SK-N-SH (cell line): Measurements from ENCODE around the gene FOS. TPM values are rescaled to one million over a fixed set of nuclear protein-coding genes. Genes with fewer than 3 reads are reported as not detected.

Experiments
- CTCF ChIA-PET: fragments of 300-600, 350-600 bp; formaldehyde crosslinking; extraction: SDS; loops from one replicate; lab custom pipeline; 2021; lab: Yijun Ruan, JAX
- POLR2A ChIA-PET: fragments of 350-600 bp; sonication (Branson Sonifier 250); formaldehyde crosslinking; extraction: SDS; loops from one replicate; lab custom pipeline; 2020; ENCODE audit warnings: antibody characterized with exemption, inconsistent platforms; lab: Yijun Ruan, JAX
- DNase-seq: peaks from one replicate; pipeline ENCODE4 v3.0.0; 2012
- H2AFZ ChIP-seq: fragments of 200-600 bp; sonication (generic); 2 replicates; pipeline ENCODE4 v1.8.1; 2016; ENCODE audit warnings: antibody characterized with exemption, mild to moderate bottlenecking, low read depth
- H3F3A ChIP-seq: fragments of 200-600 bp; sonication (generic); replicated peaks from 2 replicates; pipeline ENCODE3; 2016; ENCODE audit warnings: antibody characterized with exemption, mild to moderate bottlenecking; ENCODE audit not compliant: insufficient read depth
- H3K27ac ChIP-seq, 2 experiments: fragments of 200-500 bp in 1 of 2; fragments of 200-600 bp in 1 of 2; sonication (Bioruptor generic) in 1 of 2; sonication (generic), shearing (Covaris generic) in 1 of 2; 2 replicates each; pipeline versions ENCODE4 v1.5.1 to v1.6.1; 2014 to 2016; ENCODE audit warnings: low read depth in 2 of 2, inconsistent platforms in 1 of 2, low read length in 1 of 2, mild to moderate bottlenecking in 1 of 2, mixed read lengths in 1 of 2
- H3K27me3 ChIP-seq: fragments of 200-600 bp; sonication (generic), shearing (Covaris generic); 2 replicates; pipeline ENCODE4 v1.6.1; 2016; ENCODE audit warnings: mixed run types; ENCODE audit not compliant: insufficient read depth
- H3K36me3 ChIP-seq, 2 experiments: fragments of 200-500 bp in 1 of 2; fragments of 200-600 bp in 1 of 2; sonication (Bioruptor generic) in 1 of 2; sonication (generic) in 1 of 2; replicated peaks in 1 of 2; 2 replicates each; pipeline versions ENCODE3 to v1.5.1; 2014 to 2016; ENCODE audit warnings: low read length in 1 of 2, mild to moderate bottlenecking in 1 of 2; ENCODE audit not compliant: insufficient read depth in 2 of 2, control insufficient read depth in 1 of 2
- H3K4me1 ChIP-seq, 2 experiments: fragments of 200-500 bp in 1 of 2; fragments of 200-600 bp in 1 of 2; sonication (Bioruptor generic) in 1 of 2; sonication (generic), shearing (Covaris generic) in 1 of 2; 2 replicates each; pipeline versions ENCODE4 v1.5.1 to v1.6.1; 2014 to 2016; ENCODE audit warnings: low read depth in 1 of 2, low read length in 1 of 2, mixed run types in 1 of 2; ENCODE audit not compliant: insufficient read depth in 2 of 2, control insufficient read depth in 1 of 2
- H3K4me2 ChIP-seq: fragments of 200-600 bp; sonication (generic), shearing (Covaris generic); 2 replicates; pipeline ENCODE4 v1.6.1; 2017; ENCODE audit warnings: mixed run types
- H3K4me3 ChIP-seq, 2 experiments: fragments of 200-500 bp in 1 of 2; fragments of 200-600 bp in 1 of 2; sonication (Bioruptor generic) in 1 of 2; sonication (generic), shearing (Covaris generic) in 1 of 2; 2 replicates each; pipeline versions ENCODE4 v1.5.1 to v1.8.1; 2014 to 2016; ENCODE audit warnings: low read depth in 2 of 2, inconsistent platforms in 1 of 2, low read length in 1 of 2, mild to moderate bottlenecking in 1 of 2, mixed read lengths in 1 of 2, moderate library complexity in 1 of 2
- H3K79me2 ChIP-seq: fragments of 200-600 bp; sonication (generic); 2 replicates; pipeline ENCODE4 v1.8.1; 2017; ENCODE audit warnings: mild to moderate bottlenecking; ENCODE audit not compliant: insufficient read depth
- H3K9ac ChIP-seq: fragments of 200-600 bp; sonication (generic); 2 replicates; pipeline ENCODE4 v1.6.1; 2017; ENCODE audit warnings: mixed run types
- H3K9me2 ChIP-seq: fragments of 200-600 bp; sonication (generic); 2 replicates; pipeline ENCODE4 v1.6.1; 2017; ENCODE audit warnings: mixed run types
- H3K9me3 ChIP-seq: fragments of 200-600 bp; sonication (generic); 2 replicates; pipeline ENCODE4 v1.6.1; 2017; ENCODE audit warnings: mixed run types, mild to moderate bottlenecking, moderate library complexity
- H4K20me1 ChIP-seq: fragments of 200-600 bp; sonication (generic); 2 replicates; pipeline ENCODE4 v1.6.1; 2017; ENCODE audit warnings: mild to moderate bottlenecking, mixed run types; ENCODE audit not compliant: insufficient read depth
- CHD2 ChIP-seq: fragments of 150-350 bp; IDR thresholded peaks from 2 replicates; pipeline ENCODE4 v1.6.1; 2018; ENCODE audit warnings: low read length; ENCODE audit not compliant: partially characterized antibody
- CTCF ChIP-seq: fragments of 200-600 bp; sonication (generic); IDR thresholded peaks from 2 replicates; pipeline ENCODE4 v1.6.1; 2017; ENCODE audit warnings: antibody characterized with exemption, mild to moderate bottlenecking, moderate library complexity
- EZH2phosphoT487 ChIP-seq: fragments of 200-600 bp; sonication (generic); IDR thresholded peaks from 2 replicates; pipeline ENCODE4 v1.6.1; 2017; ENCODE audit warnings: low read depth, mixed run types, mild to moderate bottlenecking, antibody characterized with exemption, moderate library complexity, borderline replicate concordance
- FOSL2 ChIP-seq: IDR thresholded peaks from 2 replicates; pipeline ENCODE4 v1.4.0; 2012; ENCODE audit warnings: low read depth, mild to moderate bottlenecking, moderate library complexity, borderline replicate concordance
- FOXJ3 ChIP-seq: sonication (generic); formaldehyde crosslinking; IDR thresholded peaks from 2 replicates; pipeline ENCODE4 v1.5.1; 2020; ENCODE audit warnings: mild to moderate bottlenecking, missing genetic modification reagents
- FOXM1 ChIP-seq: IDR thresholded peaks from 2 replicates; pipeline ENCODE4 v1.4.0; 2012; ENCODE audit warnings: low read depth, mild to moderate bottlenecking
- GATA2 ChIP-seq: sonication (generic); formaldehyde crosslinking; IDR thresholded peaks from 2 replicates; pipeline ENCODE4 v1.5.0; 2020; ENCODE audit warnings: mild to moderate bottlenecking, missing genetic modification reagents
- MEF2A ChIP-seq: IDR thresholded peaks from 2 replicates; pipeline ENCODE4 v1.4.0; 2012; ENCODE audit warnings: low read depth, borderline replicate concordance
- POLR2AphosphoS5 ChIP-seq: IDR thresholded peaks from 2 replicates; pipeline ENCODE4 v1.6.1; 2012; ENCODE audit warnings: low read depth, low read length
- RFX5 ChIP-seq: IDR thresholded peaks from 2 replicates; pipeline ENCODE4 v1.6.1; 2012; ENCODE audit warnings: mild to moderate bottlenecking, improper control_type of control experiment, low read length
- SIN3A ChIP-seq: IDR thresholded peaks from 2 replicates; pipeline ENCODE4 v1.6.1; 2012; ENCODE audit warnings: low read depth, mild to moderate bottlenecking, low read length, moderate library complexity, borderline replicate concordance
- SMC3 ChIP-seq: IDR thresholded peaks from 2 replicates; pipeline ENCODE4 v1.6.1; 2012; ENCODE audit warnings: low read depth, low read length, improper control_type of control experiment
- TEAD4 ChIP-seq: IDR thresholded peaks from 2 replicates; pipeline ENCODE4 v1.4.0; 2012; ENCODE audit warnings: mild to moderate bottlenecking, borderline replicate concordance; ENCODE audit not compliant: insufficient read depth
- YY1 ChIP-seq: IDR thresholded peaks from 2 replicates; pipeline ENCODE4 v1.4.0; 2012; ENCODE audit warnings: low read depth, mild to moderate bottlenecking
- WGBS: methylation state at CpG from one replicate; pipeline ENCODE4 v1.1.6; 2017; ENCODE audit warnings: low lambda C conversion rate; 5-methylcytosine and 5-hydroxymethylcytosine counted together
- polyA plus RNA-seq, 3 experiments: library from polyadenylated mRNA; depleted of rRNA; stranded (reverse); fragments of >200 nt; gene quantifications; 2 replicates each; pipeline ENCODE4 v1.2.3, GENCODE V29; 2012

FOS gene
- polyA plus RNA-seq, 1 of the 3 experiments (the other 2 are of a cell fraction), result 309 TPM

GRCh38 chr14:75320196-75320595, 41.6 kb downstream of the FOS start:
- no peaks in the 10 kb centered on the region for H3K36me3 ChIP-seq
- H3F3A ChIP-seq, result peaks cover 5% of the 10 kb centered on the region
- no peak for TF ChIP-seq GATA2 (CRISPR knock-in tag)
- no peak for TF ChIP-seq CHD2
- TF ChIP-seq, all 33 proteins: peak for 0
- Histone ChIP-seq H2AFZ (no peak overlapping the region), H3K4me3 (no peak overlapping the region), H3K79me2 (no peaks in the 10 kb centered on the region), H3K27me3 (no peaks in the 10 kb centered on the region), H3K9me3 (no peaks in the 10 kb centered on the region), H3K9me2 (no peaks in the 10 kb centered on the region), H4K20me1 (no peaks in the 10 kb centered on the region), H3K4me2 (no peak overlapping the region), H3K4me1 (peaks cover 0 to 9% of the 10 kb centered on the region in 2 experiments; a peak in 1 of 4 replicates), H3K9ac (no peak overlapping the region), H3K27ac (no peak overlapping the region)
- CTCF ChIA-PET, result interaction anchor here (1.0 to 3.6 kb wide), 4 partner anchors 9 to 241 kb away, joined by 3 to 18 read pairs (median 6); no protein-coding TSS in a partner anchor
- DNase-seq, result no peak
- POLR2A ChIA-PET, result no interaction called here
- WGBS, result 15% methylated on average over 3 of the region's 7 CpGs

GRCh38 chr14:75322746-75323145, 44.1 kb downstream of the FOS start:
- CTCF ChIA-PET, result interaction anchor here (0.7 to 3.6 kb wide), 4 partner anchors 15 to 166 kb away, joined by 3 to 18 read pairs (median 4); no protein-coding TSS in a partner anchor
- POLR2A ChIA-PET, result no interaction called here

DNA sequence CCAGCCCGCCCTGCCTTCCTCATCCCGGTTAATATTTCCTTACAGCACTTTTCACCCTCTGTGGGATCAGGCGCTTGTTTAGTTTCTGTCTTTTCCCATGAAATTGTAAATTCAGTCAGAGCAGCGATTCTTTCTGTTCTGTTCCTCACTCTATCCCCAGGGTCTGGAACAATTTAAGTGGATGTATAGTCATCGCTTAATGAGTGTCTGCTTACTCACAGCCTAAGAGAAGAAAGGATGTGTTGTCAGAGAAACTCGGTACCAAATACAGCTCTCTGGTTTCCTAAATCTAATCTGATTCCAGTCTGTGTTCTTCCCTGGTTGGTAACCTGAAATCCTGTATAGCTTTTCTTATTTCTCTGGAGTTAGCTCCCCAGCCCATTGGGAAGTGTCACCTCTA, 44.9 kb downstream of the FOS start:
- CTCF ChIA-PET, result no interaction called here
- H3K9me2 ChIP-seq, result no peaks in the 10 kb centered on the region
- H3K4me2 ChIP-seq, result 0 out of 2 replicates have a peak overlapping the region, but pooled peaks have one; percentile 33
- no peaks in the 10 kb centered on the region for H3K36me3 ChIP-seq
- no peaks in the 10 kb centered on the region for H4K20me1 ChIP-seq
- no peak overlapping the region for H3K9ac ChIP-seq
- POLR2A ChIA-PET, result interaction anchor here (0.6 kb wide), 1 partner anchor 237 kb away, joined by 3 read pairs; no protein-coding TSS in a partner anchor
- H2AFZ ChIP-seq, result no peak overlapping the region
- TF ChIP-seq GATA2 (CRISPR knock-in tag) (no peak), SMC3 (no peak), CTCF (no peak), MEF2A (no peak), FOSL2 (no peak), EZH2phosphoT487 (no peak), SIN3A (no peak), POLR2AphosphoS5 (no peak), RFX5 (no peak), FOXM1 (no peak), YY1 (no peak), FOXJ3 (no peak)
- WGBS, result 40% methylated on average over 6 of the region's 6 CpGs
- H3K9me3 ChIP-seq, result no peaks in the 10 kb centered on the region
- H3K27ac ChIP-seq, result no peak overlapping the region
- H3K4me1 ChIP-seq, result peaks cover 0 to 4% of the 10 kb centered on the region in 2 experiments; a peak in 1 of 4 replicates
- peaks cover 5% of the 10 kb centered on the region for H3F3A ChIP-seq
- H3K27me3 ChIP-seq, result no peaks in the 10 kb centered on the region
- no peak for DNase-seq
- no peak overlapping the region for H3K4me3 ChIP-seq
- no peaks in the 10 kb centered on the region for H3K79me2 ChIP-seq

More at GRCh38 chr14:75322746-75323145, 44.1 kb downstream of the FOS start:
- Histone ChIP-seq H3K9ac (no peak overlapping the region), H3K27me3 (no peaks in the 10 kb centered on the region), H3K36me3 (no peaks in the 10 kb centered on the region), H3K79me2 (no peaks in the 10 kb centered on the region), H2AFZ (no peak overlapping the region), H4K20me1 (no peaks in the 10 kb centered on the region), H3K9me2 (no peaks in the 10 kb centered on the region), H3K4me1 (peaks cover 0 to 4% of the 10 kb centered on the region in 2 experiments; a peak in 1 of 4 replicates), H3F3A (peaks cover 5% of the 10 kb centered on the region), H3K9me3 (no peaks in the 10 kb centered on the region), H3K4me2 (no peak overlapping the region)
- TF ChIP-seq RFX5, result no peak
- no peak for TF ChIP-seq TEAD4
- TF ChIP-seq, all 33 proteins: peak for 0
- 50% methylated on average over 1 of the region's 1 CpG for WGBS
- no peak overlapping the region for H3K27ac ChIP-seq
- no peak for DNase-seq
- H3K4me3 ChIP-seq, result no peak overlapping the region
